CD4-positive, CD25-positive, alpha-beta regulatory T cell (primary cell): Measurements from ENCODE around the gene LTC4S. TPM values are rescaled to one million over a fixed set of nuclear protein-coding genes. Genes with fewer than 3 reads are reported as not detected.

Source experiments
- ATAC-seq, 2 donors: fragments of 150-1000 bp; cut with Tn5 transposase; one replicate each; pipeline ENCODE4 v1.10.0; 2021; ENCODE audit warnings: low read depth in 2 of 2, moderate number of reproducible peaks in 2 of 2, moderate library complexity in 1 of 2
- DNase-seq, 3 donors: peaks; one replicate each; pipeline versions ENCODE4 v3.0.0 to v3.0.0-alpha.2; 2012 to 2022; ENCODE audit warnings: mixed read lengths in 1 of 3
- H3K27ac ChIP-seq: one replicate; pipeline ENCODE4 v1.7.0; 2013; ENCODE audit warnings: mild to moderate bottlenecking, low read length; ENCODE audit not compliant: insufficient read depth, poor library complexity, severe bottlenecking
- H3K27me3 ChIP-seq: one replicate; pipeline ENCODE4 v1.7.0; 2013; ENCODE audit warnings: low read length; ENCODE audit not compliant: control insufficient read depth, insufficient read depth
- H3K36me3 ChIP-seq: one replicate; pipeline ENCODE4 v1.7.0; 2013; ENCODE audit warnings: mild to moderate bottlenecking, low read length, moderate library complexity; ENCODE audit not compliant: control insufficient read depth, insufficient read depth
- H3K4me1 ChIP-seq: 2 replicates; pipeline ENCODE4 v1.7.0; 2013; ENCODE audit warnings: mild to moderate bottlenecking, low read length; ENCODE audit not compliant: insufficient read depth, control insufficient read depth, poor library complexity, severe bottlenecking
- H3K4me3 ChIP-seq: one replicate; pipeline ENCODE4 v1.7.0; 2013; ENCODE audit warnings: low read depth, mild to moderate bottlenecking, low read length, moderate library complexity
- H3K9me3 ChIP-seq, 2 experiments: 1 replicate in 1 of 2; 2 replicates in 1 of 2; pipeline ENCODE4 v1.7.0; 2013; ENCODE audit warnings: low read length in 2 of 2, mild to moderate bottlenecking in 1 of 2, moderate library complexity in 1 of 2; ENCODE audit not compliant: control insufficient read depth in 2 of 2
- H3K27ac Mint-ChIP-seq, 3 donors: one replicate each; pipeline ENCODE4 v1.8.0; 2020 to 2022; ENCODE audit warnings: mild to moderate bottlenecking in 3 of 3, mixed read lengths in 3 of 3, moderate library complexity in 2 of 3
- H3K27me3 Mint-ChIP-seq: one replicate; pipeline ENCODE4 v1.8.0; 2022; ENCODE audit warnings: mild to moderate bottlenecking, mixed read lengths
- H3K36me3 Mint-ChIP-seq: one replicate; pipeline ENCODE4 v1.8.0; 2020; ENCODE audit warnings: mixed read lengths
- H3K4me1 Mint-ChIP-seq, 4 donors: one replicate each; pipeline ENCODE4 v1.8.0; 2020 to 2022; ENCODE audit warnings: mixed read lengths in 4 of 4, mild to moderate bottlenecking in 1 of 4
- H3K4me3 Mint-ChIP-seq, 4 donors: one replicate each; pipeline ENCODE4 v1.8.0; 2020 to 2022; ENCODE audit warnings: mild to moderate bottlenecking in 4 of 4, mixed read lengths in 4 of 4, moderate library complexity in 3 of 4
- H3K9me3 Mint-ChIP-seq, 7 donors: one replicate each; pipeline ENCODE4 v1.8.0; 2020 to 2022; ENCODE audit warnings: mixed read lengths in 7 of 7, mild to moderate bottlenecking in 3 of 7, moderate library complexity in 2 of 7
- polyA plus RNA-seq, 4 donors: library from polyadenylated mRNA; unstranded; fragments of 300-500 nt; fragmentation: Illumina TruSeq; gene quantifications; one replicate each; pipeline ENCODE4 v1.2.3, GENCODE V29; 2021
- total RNA-seq: library from RNA; stranded (reverse); gene quantifications from one replicate; pipeline ENCODE4 v1.2.3, GENCODE V29; 2022

The LTC4S gene
- total and polyA plus RNA-seq, 5 donors from 2014 or later, result 0.48 to 4.3 (median 1.8) TPM

- H3K9me3 Mint-ChIP-seq, result no peaks in the 10 kb centered on the region
- no peak overlapping the region for H3K4me3 Mint-ChIP-seq
- H3K4me1 Mint-ChIP-seq, result peaks cover 0 to 6% (median 3%) of the 10 kb centered on the region in 4 donors
- H3K27me3 Mint-ChIP-seq, result no peaks in the 10 kb centered on the region
- peaks cover 60% of the 10 kb centered on the region for H3K36me3 Mint-ChIP-seq
- H3K27ac Mint-ChIP-seq, result no peak overlapping the region
- H3K4me1 ChIP-seq, result no peaks in the 10 kb centered on the region
- H3K36me3 ChIP-seq, result peaks cover 86% of the 10 kb centered on the region
- no peak overlapping the region for H3K27ac ChIP-seq
- H3K4me3 ChIP-seq, result no peak overlapping the region
- H3K9me3 ChIP-seq, result no peaks in the 10 kb centered on the region
- DNase-seq (no peak), ATAC-seq (no peak)
- H3K27me3 ChIP-seq, result no peaks in the 10 kb centered on the region
Measured at GRCh38 chr5:179772351-179772750, 21.4 kb upstream of the LTC4S start.

- peaks cover 88% of the 10 kb centered on the region for H3K36me3 ChIP-seq
- H3K27ac ChIP-seq, result no peak overlapping the region
- H3K27ac Mint-ChIP-seq, result no peak overlapping the region
- H3K36me3 Mint-ChIP-seq, result peaks cover 56% of the 10 kb centered on the region
- H3K9me3 Mint-ChIP-seq, result no peaks in the 10 kb centered on the region
- H3K27me3 ChIP-seq, result no peaks in the 10 kb centered on the region
- no peaks in the 10 kb centered on the region for H3K27me3 Mint-ChIP-seq
- DNase-seq, result no peak
- no peak for ATAC-seq
- H3K4me3 ChIP-seq, result no peak overlapping the region
- H3K4me1 Mint-ChIP-seq, result no peaks in the 10 kb centered on the region
- no peaks in the 10 kb centered on the region for H3K4me1 ChIP-seq
- no peaks in the 10 kb centered on the region for H3K9me3 ChIP-seq
- H3K4me3 Mint-ChIP-seq, result no peak overlapping the region
Measured at GRCh38 chr5:179773686-179774040, 20.1 kb upstream of the LTC4S start.

GRCh38 chr5:179774442-179774841 lies 19.3 kb upstream of the LTC4S start:
- H3K9me3 Mint-ChIP-seq, result no peaks in the 10 kb centered on the region
- Histone ChIP-seq H3K4me1 (no peaks in the 10 kb centered on the region), H3K36me3 (peaks cover 83% of the 10 kb centered on the region), H3K27ac (no peak overlapping the region), H3K9me3 (no peaks in the 10 kb centered on the region), H3K4me3 (no peak overlapping the region), H3K27me3 (no peaks in the 10 kb centered on the region)
- ATAC-seq (no peak), DNase-seq (no peak)
- no peaks in the 10 kb centered on the region for H3K4me1 Mint-ChIP-seq
- H3K4me3 Mint-ChIP-seq, result no peak overlapping the region
- H3K27me3 Mint-ChIP-seq, result no peaks in the 10 kb centered on the region
- peaks cover 49% of the 10 kb centered on the region for H3K36me3 Mint-ChIP-seq
- H3K27ac Mint-ChIP-seq, result no peak overlapping the region

- Mint-ChIP-seq H3K4me3 (no peak overlapping the region), H3K27me3 (no peaks in the 10 kb centered on the region), H3K9me3 (no peaks in the 10 kb centered on the region), H3K36me3 (peaks cover 45% of the 10 kb centered on the region), H3K27ac (no peak overlapping the region), H3K4me1 (peaks cover 0 to 2% (median 0%) of the 10 kb centered on the region in 4 donors)
- Histone ChIP-seq H3K36me3 (peaks cover 74% of the 10 kb centered on the region), H3K4me3 (no peak overlapping the region), H3K9me3 (no peaks in the 10 kb centered on the region), H3K27me3 (no peaks in the 10 kb centered on the region), H3K27ac (no peak overlapping the region), H3K4me1 (no peaks in the 10 kb centered on the region)
- no peak for DNase-seq
- ATAC-seq, result no peak
Measured at GRCh38 chr5:179776411-179776938, 17.3 kb upstream of the LTC4S start.

- no peak overlapping the region for H3K4me3 ChIP-seq
- H3K9me3 ChIP-seq, result no peaks in the 10 kb centered on the region
- H3K36me3 ChIP-seq, result peaks cover 66% of the 10 kb centered on the region
- Mint-ChIP-seq H3K36me3 (peaks cover 39% of the 10 kb centered on the region), H3K4me3 (no peak overlapping the region), H3K9me3 (no peaks in the 10 kb centered on the region), H3K27ac (no peak overlapping the region), H3K4me1 (peaks cover 0 to 4% (median 0%) of the 10 kb centered on the region in 4 donors), H3K27me3 (no peaks in the 10 kb centered on the region)
- H3K4me1 ChIP-seq, result no peaks in the 10 kb centered on the region
- no peak overlapping the region for H3K27ac ChIP-seq
- DNase-seq (no peak), ATAC-seq (no peak)
- H3K27me3 ChIP-seq, result no peaks in the 10 kb centered on the region
Measured at GRCh38 chr5:179777456-179777855, 16.3 kb upstream of the LTC4S start.

GRCh38 chr5:179777909-179778308 lies 15.9 kb upstream of the LTC4S start:
- Mint-ChIP-seq H3K36me3 (peaks cover 38% of the 10 kb centered on the region), H3K4me3 (no peak overlapping the region), H3K27me3 (no peaks in the 10 kb centered on the region), H3K9me3 (no peaks in the 10 kb centered on the region), H3K27ac (peak overlapping the region in 1 of 3 donors; percentile 8), H3K4me1 (peaks cover 0 to 4% (median 0%) of the 10 kb centered on the region in 4 donors)
- H3K4me3 ChIP-seq, result no peak overlapping the region
- ATAC-seq, result no peak
- H3K36me3 ChIP-seq, result peaks cover 62% of the 10 kb centered on the region
- H3K27me3 ChIP-seq, result no peaks in the 10 kb centered on the region
- H3K27ac ChIP-seq, result no peak overlapping the region
- H3K9me3 ChIP-seq, result no peaks in the 10 kb centered on the region
- DNase-seq, result no peak
- no peaks in the 10 kb centered on the region for H3K4me1 ChIP-seq

GRCh38 chr5:179778591-179778990 lies 15.2 kb upstream of the LTC4S start:
- Mint-ChIP-seq H3K27ac (no peak overlapping the region), H3K9me3 (no peaks in the 10 kb centered on the region)

GRCh38 chr5:179779826-179780225 lies 14.0 kb upstream of the LTC4S start:
- Mint-ChIP-seq H3K9me3 (no peaks in the 10 kb centered on the region), H3K27me3 (no peaks in the 10 kb centered on the region), H3K27ac (peak overlapping the region in 1 of 3 donors; percentile 81), H3K36me3 (peaks cover 26% of the 10 kb centered on the region), H3K4me3 (no peak overlapping the region), H3K4me1 (peaks cover 0 to 4% (median 0%) of the 10 kb centered on the region in 4 donors)
- H3K4me3 ChIP-seq, result no peak overlapping the region
- H3K36me3 ChIP-seq, result peaks cover 44% of the 10 kb centered on the region
- no peaks in the 10 kb centered on the region for H3K9me3 ChIP-seq
- H3K27ac ChIP-seq, result no peak overlapping the region
- DNase-seq (no peak), ATAC-seq (no peak)
- H3K4me1 ChIP-seq, result no peaks in the 10 kb centered on the region
- no peaks in the 10 kb centered on the region for H3K27me3 ChIP-seq

More at GRCh38 chr5:179778591-179778990, 15.2 kb upstream of the LTC4S start:
- H3K4me3 ChIP-seq, result no peak overlapping the region
- no peaks in the 10 kb centered on the region for H3K9me3 ChIP-seq
- Mint-ChIP-seq H3K36me3 (peaks cover 31% of the 10 kb centered on the region), H3K4me3 (peak overlapping the region in 1 of 4 donors; percentile 40), H3K27me3 (no peaks in the 10 kb centered on the region), H3K4me1 (peaks cover 0 to 4% (median 0%) of the 10 kb centered on the region in 4 donors)
- H3K27me3 ChIP-seq, result no peaks in the 10 kb centered on the region
- H3K27ac ChIP-seq, result no peak overlapping the region
- no peak for DNase-seq
- no peaks in the 10 kb centered on the region for H3K4me1 ChIP-seq
- H3K36me3 ChIP-seq, result peaks cover 56% of the 10 kb centered on the region
- ATAC-seq, result no peak
